B cell (primary cell): Measurements from ENCODE around the gene TBC1D14.

ENCODE experiments used
- EZH2 ChIP-seq: IDR thresholded peaks from 2 replicates; pipeline ENCODE4 v1.6.1; 2012; ENCODE audit warnings: borderline replicate concordance, low read depth, mild to moderate bottlenecking, moderate library complexity, low read length; ENCODE audit not compliant: insufficient read depth, poor library complexity, severe bottlenecking
- TF ChIP-seq, protein P1 (sequence below): fragments of 200-600 bp; IDR thresholded peaks from one replicate; pipeline ENCODE4 v1.8.0; 2022; ENCODE audit warnings: antibody characterized with exemption, mild to moderate bottlenecking

DNA sequence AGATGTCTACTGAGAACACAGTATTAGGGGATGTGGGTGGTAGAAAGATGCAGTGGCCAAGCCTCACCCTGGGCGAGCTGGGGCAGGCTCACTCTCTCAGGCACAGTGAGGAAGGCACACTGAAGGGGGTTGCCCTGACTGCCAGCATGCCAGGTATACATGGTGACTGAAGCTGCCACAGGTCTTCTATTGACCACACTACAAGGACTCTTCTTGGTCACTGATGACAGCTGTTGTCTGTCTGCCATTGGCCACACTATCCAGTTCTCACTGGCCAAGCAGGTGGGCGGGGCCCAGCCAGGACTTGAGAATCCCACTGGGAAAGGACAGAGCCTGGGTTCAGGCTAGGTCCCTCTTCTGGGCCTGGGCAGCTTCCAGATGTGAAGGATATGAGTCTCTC, 39.7 kb upstream of the TBC1D14 start:
- TF ChIP-seq, protein P1, sequence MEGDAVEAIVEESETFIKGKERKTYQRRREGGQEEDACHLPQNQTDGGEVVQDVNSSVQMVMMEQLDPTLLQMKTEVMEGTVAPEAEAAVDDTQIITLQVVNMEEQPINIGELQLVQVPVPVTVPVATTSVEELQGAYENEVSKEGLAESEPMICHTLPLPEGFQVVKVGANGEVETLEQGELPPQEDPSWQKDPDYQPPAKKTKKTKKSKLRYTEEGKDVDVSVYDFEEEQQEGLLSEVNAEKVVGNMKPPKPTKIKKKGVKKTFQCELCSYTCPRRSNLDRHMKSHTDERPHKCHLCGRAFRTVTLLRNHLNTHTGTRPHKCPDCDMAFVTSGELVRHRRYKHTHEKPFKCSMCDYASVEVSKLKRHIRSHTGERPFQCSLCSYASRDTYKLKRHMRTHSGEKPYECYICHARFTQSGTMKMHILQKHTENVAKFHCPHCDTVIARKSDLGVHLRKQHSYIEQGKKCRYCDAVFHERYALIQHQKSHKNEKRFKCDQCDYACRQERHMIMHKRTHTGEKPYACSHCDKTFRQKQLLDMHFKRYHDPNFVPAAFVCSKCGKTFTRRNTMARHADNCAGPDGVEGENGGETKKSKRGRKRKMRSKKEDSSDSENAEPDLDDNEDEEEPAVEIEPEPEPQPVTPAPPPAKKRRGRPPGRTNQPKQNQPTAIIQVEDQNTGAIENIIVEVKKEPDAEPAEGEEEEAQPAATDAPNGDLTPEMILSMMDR: no peak
- TF ChIP-seq EZH2: no peak
